ENCODE measurements around the gene RPS13. TPM values are rescaled to one million over a fixed set of nuclear protein-coding genes. Genes with fewer than 3 reads are reported as not detected.
"Not testable (repeated sequence)": the region's sequence is repeated elsewhere in the genome, so short reads cannot be mapped to it uniquely, and the experiment has no call there.

Gene RPS13
- total RNA-seq, 1 donor from 2014 or later, result 856 TPM

DNA sequence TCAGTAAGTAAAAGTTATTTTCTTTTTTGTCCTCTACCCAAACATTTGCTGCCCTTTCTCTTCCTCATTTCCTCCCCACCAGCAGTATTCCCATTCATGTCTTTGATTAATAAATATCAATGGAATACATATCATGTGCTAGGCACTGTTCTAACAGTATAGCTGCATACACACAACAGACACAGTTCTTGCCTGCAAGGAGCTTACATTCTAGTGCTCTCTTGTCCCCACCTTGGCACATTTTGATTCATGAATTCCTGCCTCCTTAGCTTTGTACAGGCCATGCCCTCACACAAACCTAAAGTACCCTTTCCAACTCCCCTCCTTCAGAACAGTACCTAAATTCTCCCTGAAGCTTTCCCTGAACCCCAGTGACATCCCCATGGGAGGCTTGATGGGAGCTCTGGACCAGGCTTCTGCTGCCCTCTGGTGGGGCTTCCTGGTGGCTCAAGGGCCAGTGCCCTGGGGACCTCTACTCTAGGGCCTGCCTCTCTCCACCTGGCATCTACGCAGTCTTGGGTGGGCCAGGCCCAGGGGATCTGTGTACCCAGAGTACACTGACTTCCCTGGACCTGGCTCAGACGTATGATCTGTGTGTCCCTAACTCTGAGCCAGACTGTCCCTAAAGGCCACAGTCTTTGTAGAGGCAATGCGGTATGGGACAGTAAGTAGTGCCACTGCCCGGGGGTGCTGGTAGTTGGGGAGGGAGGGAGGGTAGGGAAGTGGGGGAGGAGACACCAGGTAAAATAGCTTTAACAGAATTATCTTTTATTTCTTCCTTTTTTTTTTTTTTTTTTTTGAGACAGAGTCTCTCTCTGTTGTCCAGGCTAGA lies 14.1 kb downstream of the RPS13 start:
- no peaks in the 10 kb centered on the region for H3K9me3 ChIP-seq (ENCODE audit: insufficient read depth, low read depth, low read length)
- no peaks in the 10 kb centered on the region for H3K36me3 ChIP-seq (ENCODE audit: insufficient read depth, low read length)
- no peak for DNase-seq (ENCODE audit: low read depth)
- no peak overlapping the region for H2AFZ ChIP-seq (ENCODE audit: low read depth, low read length)
- H3K79me2 ChIP-seq (ENCODE audit: insufficient read depth, low read length), result no peaks in the 10 kb centered on the region
- H3K4me2 ChIP-seq (ENCODE audit: low read length), result no peak overlapping the region
- FAIRE-seq, result no peak
- H3K4me1 ChIP-seq (ENCODE audit: insufficient read depth, low read length), result no peaks in the 10 kb centered on the region
- Mint-ChIP-seq H3K4me3 (ENCODE audit: unreplicated experiment) (no peak overlapping the region), H3K9me3 (ENCODE audit: unreplicated experiment) (peaks cover 4% of the 10 kb centered on the region), H3K27me3 (ENCODE audit: low read depth, unreplicated experiment) (no peaks in the 10 kb centered on the region), H3K36me3 (ENCODE audit: low read depth, unreplicated experiment) (no peaks in the 10 kb centered on the region), H3K27ac (ENCODE audit: unreplicated experiment) (no peak overlapping the region), H3K4me1 (ENCODE audit: low read depth, unreplicated experiment) (no peaks in the 10 kb centered on the region)
- TF ChIP-seq, protein P1, sequence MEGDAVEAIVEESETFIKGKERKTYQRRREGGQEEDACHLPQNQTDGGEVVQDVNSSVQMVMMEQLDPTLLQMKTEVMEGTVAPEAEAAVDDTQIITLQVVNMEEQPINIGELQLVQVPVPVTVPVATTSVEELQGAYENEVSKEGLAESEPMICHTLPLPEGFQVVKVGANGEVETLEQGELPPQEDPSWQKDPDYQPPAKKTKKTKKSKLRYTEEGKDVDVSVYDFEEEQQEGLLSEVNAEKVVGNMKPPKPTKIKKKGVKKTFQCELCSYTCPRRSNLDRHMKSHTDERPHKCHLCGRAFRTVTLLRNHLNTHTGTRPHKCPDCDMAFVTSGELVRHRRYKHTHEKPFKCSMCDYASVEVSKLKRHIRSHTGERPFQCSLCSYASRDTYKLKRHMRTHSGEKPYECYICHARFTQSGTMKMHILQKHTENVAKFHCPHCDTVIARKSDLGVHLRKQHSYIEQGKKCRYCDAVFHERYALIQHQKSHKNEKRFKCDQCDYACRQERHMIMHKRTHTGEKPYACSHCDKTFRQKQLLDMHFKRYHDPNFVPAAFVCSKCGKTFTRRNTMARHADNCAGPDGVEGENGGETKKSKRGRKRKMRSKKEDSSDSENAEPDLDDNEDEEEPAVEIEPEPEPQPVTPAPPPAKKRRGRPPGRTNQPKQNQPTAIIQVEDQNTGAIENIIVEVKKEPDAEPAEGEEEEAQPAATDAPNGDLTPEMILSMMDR (IDR thresholded peaks at IDR 0.05; ENCODE audit: insufficient read depth, low read depth, low read length), result peak; percentile 75
- TF ChIP-seq EZH2 (IDR thresholded peaks at IDR 0.05; ENCODE audit: insufficient read depth, low read length), result no peak
- no peaks in the 10 kb centered on the region for H3K27me3 ChIP-seq (ENCODE audit: insufficient read depth, low read length)
- H3K27ac ChIP-seq (ENCODE audit: low read depth, low read length), result no peak overlapping the region
- no peak overlapping the region for H3K4me3 ChIP-seq (ENCODE audit: insufficient read depth, low read depth, low read length)
- no peak overlapping the region for H3K9ac ChIP-seq (ENCODE audit: low read length)
- no peaks in the 10 kb centered on the region for H4K20me1 ChIP-seq (ENCODE audit: insufficient read depth, low read length)

DNA sequence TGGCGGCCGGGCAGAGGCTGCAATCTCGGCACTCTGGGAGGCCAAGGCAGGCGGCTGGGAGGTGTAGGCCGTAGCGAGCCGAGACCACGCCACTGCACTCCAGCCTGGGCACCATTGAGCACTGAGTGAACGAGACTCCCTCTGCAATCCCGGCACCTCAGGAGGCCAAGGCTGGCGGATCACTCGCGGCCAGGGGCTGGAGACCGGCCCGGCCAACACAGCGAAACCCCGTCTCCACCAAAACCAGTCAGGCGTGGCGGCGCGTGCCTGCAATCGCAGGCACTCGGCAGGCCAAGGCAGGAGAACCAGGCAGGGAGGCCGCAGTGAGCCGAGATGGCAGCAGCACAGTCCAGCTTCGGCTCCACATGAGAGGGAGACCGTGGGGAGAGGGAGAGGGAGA lies 26.3 kb downstream of the RPS13 start:
- H3K4me1 Mint-ChIP-seq (ENCODE audit: low read depth, unreplicated experiment); H3K4me1 ChIP-seq (ENCODE audit: insufficient read depth, low read length); H3K79me2 ChIP-seq (ENCODE audit: insufficient read depth, low read length); H3K27ac Mint-ChIP-seq (ENCODE audit: unreplicated experiment); H3K27ac ChIP-seq (ENCODE audit: low read depth, low read length); H3K4me2 ChIP-seq (ENCODE audit: low read length); H2AFZ ChIP-seq (ENCODE audit: low read depth, low read length); H3K4me3 ChIP-seq (ENCODE audit: insufficient read depth, low read depth, low read length); H3K9me3 ChIP-seq (ENCODE audit: insufficient read depth, low read depth, low read length); H3K9ac ChIP-seq (ENCODE audit: low read length); DNase-seq (ENCODE audit: low read depth); H3K27me3 ChIP-seq (ENCODE audit: insufficient read depth, low read length); H3K4me3 Mint-ChIP-seq (ENCODE audit: unreplicated experiment); H3K36me3 Mint-ChIP-seq (ENCODE audit: low read depth, unreplicated experiment); FAIRE-seq; H3K27me3 Mint-ChIP-seq (ENCODE audit: low read depth, unreplicated experiment); H3K9me3 Mint-ChIP-seq (ENCODE audit: unreplicated experiment); H4K20me1 ChIP-seq (ENCODE audit: insufficient read depth, low read length); H3K36me3 ChIP-seq (ENCODE audit: insufficient read depth, low read length): not testable (repeated sequence)

DNA sequence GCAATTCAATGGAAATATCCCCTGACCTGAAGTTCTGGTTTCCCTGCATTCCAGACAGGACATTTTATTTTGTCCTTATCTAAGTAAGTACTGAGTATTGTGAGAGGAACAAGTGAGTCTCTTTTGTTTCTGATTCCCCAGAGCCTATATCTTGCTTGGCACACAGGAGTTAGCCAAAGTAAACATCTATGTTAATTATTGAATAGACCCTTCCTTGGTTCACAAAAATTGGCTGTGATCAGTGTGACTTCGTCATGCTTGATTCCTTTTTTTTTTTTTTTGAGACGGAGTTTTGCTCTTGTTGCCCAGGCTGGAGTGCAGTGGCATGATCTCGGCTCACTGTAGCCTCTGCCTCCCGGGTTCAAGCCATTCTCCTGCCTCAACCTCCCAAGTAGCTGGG lies 29.0 kb downstream of the RPS13 start:
- not testable (repeated sequence) for H4K20me1 ChIP-seq (ENCODE audit: insufficient read depth, low read length); H3K9me3 Mint-ChIP-seq (ENCODE audit: unreplicated experiment); H3K4me2 ChIP-seq (ENCODE audit: low read length); H3K4me1 ChIP-seq (ENCODE audit: insufficient read depth, low read length); H2AFZ ChIP-seq (ENCODE audit: low read depth, low read length); H3K4me3 ChIP-seq (ENCODE audit: insufficient read depth, low read depth, low read length); H3K36me3 ChIP-seq (ENCODE audit: insufficient read depth, low read length); H3K9ac ChIP-seq (ENCODE audit: low read length); H3K27me3 Mint-ChIP-seq (ENCODE audit: low read depth, unreplicated experiment); H3K79me2 ChIP-seq (ENCODE audit: insufficient read depth, low read length); H3K4me1 Mint-ChIP-seq (ENCODE audit: low read depth, unreplicated experiment); H3K27ac ChIP-seq (ENCODE audit: low read depth, low read length); H3K4me3 Mint-ChIP-seq (ENCODE audit: unreplicated experiment); H3K27me3 ChIP-seq (ENCODE audit: insufficient read depth, low read length); H3K27ac Mint-ChIP-seq (ENCODE audit: unreplicated experiment); H3K36me3 Mint-ChIP-seq (ENCODE audit: low read depth, unreplicated experiment); FAIRE-seq; DNase-seq (ENCODE audit: low read depth); H3K9me3 ChIP-seq (ENCODE audit: insufficient read depth, low read depth, low read length)

Measured in astrocyte (in vitro differentiated cells and primary cell).